ENCODE data around the gene NFXL1.
"Not testable (repeated sequence)": the region's sequence is repeated elsewhere in the genome, so short reads cannot be mapped to it uniquely, and the experiment has no call there.

Gene NFXL1

DNA sequence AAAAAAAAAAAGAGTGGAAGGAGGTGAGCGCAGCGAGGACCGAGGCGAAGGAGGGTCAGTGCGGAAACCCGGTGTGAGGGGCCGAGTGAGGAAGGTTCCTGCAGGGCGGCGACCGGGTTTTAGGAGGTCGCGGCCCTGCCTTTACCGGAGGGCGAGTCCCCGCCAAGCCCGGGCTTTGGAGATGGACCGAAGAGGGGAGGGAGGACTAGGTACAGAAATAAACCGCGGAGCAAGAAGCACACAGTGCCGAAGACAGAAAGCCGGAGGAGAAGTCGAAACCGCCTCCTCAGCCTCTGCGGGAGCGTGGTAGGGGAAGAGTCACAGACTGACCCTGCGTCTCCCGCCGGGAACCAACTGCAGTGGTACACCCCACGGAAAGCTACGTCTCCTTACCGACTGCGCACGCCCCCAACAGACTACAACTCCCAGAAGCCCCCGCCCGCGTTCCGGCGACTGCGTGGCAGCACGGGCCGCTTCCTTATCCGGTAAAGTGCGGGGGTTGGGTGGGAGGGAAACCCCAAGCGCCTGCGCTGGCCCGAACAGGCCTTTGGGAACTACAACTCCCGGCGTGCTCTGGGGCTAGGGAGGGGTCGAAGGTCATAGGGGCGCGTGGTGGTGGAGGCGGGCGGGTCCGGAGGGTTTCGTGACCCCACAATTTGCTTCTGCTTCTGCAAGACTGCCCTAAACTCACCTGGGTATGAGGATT lies at the start of gene NFXL1:
NFXL1 (minus strand) TSS at position 364 of the 706 bp plus-strand sequence. CDS start 380 bp downstream, outside the sequence.
- no peak for FAIRE-seq

DNA sequence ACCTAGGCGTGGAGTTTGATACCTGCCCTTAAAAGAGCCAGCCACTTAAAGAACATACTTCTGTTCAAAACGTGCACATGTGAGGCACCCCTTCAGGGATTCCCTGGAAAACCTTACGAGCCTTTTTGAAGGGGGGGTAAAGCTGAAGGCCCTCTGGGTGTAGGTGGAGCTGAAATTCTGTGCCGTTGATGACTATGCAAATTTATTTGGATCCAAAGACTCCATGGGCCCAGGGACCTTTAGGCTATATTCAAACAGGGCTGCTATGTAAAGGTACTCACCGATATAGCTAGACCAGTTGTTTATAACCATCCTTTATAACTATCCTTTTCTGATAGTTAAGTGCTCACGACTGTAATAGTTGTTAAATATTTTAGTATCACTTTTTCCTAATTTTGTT lies 40.3 kb upstream of the NFXL1 start:
- no peak for FAIRE-seq

DNA sequence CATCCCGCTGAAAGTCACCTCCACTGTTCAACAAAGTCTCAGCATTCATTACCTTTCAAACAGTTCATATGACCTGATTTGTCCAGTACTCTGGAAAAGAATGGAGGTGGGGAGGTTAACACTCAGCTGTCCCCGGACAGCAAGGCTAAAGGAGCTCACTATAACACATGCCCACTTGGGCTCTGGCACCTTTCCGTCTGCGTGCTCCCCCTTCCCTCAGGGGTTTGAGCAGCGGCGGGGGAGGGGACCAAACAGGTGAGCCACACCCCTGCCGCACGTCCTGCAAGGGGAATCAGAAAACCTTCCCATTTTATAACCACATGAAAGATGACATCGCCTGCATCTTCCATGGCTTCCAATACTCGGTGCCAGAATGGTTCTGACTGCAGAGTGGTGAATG lies 39.9 kb upstream of the NFXL1 start:
- no peak for FAIRE-seq

DNA sequence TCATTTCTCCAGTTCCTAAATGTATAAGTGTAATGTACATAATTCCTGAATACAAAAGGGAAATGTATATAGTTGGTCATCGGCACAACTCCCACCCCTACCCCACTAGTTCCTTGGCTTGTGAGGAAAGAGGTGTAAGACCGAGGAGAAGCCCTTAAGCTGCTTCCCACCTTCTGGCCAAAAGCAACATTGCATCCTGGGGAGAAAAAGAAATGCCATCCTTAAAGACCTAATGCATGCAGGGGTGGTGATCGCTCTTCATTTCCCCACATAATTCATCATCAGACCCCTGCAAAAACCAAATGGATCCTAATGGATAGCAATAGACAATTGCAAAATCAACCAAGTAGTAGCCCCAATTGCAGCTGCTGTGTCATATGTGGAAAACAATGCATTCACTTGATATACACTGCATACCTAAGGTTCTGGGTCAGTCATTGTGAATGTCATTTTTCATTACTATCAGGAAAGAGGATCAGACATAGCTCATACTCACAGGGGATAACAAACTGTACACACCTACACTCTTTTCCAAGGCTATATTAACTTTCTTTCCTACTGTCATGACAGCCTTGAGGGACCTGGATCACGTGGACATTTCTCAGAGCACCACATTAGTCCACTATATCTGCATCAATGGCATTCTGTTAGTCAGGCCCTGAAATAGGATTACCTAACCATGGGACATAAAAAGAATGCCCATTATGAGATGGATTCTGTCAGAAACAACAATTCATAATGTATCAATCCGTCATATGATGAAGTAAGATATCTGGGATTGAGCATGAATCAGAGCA lies 31.7 kb upstream of the NFXL1 start:
- no peak for FAIRE-seq

DNA sequence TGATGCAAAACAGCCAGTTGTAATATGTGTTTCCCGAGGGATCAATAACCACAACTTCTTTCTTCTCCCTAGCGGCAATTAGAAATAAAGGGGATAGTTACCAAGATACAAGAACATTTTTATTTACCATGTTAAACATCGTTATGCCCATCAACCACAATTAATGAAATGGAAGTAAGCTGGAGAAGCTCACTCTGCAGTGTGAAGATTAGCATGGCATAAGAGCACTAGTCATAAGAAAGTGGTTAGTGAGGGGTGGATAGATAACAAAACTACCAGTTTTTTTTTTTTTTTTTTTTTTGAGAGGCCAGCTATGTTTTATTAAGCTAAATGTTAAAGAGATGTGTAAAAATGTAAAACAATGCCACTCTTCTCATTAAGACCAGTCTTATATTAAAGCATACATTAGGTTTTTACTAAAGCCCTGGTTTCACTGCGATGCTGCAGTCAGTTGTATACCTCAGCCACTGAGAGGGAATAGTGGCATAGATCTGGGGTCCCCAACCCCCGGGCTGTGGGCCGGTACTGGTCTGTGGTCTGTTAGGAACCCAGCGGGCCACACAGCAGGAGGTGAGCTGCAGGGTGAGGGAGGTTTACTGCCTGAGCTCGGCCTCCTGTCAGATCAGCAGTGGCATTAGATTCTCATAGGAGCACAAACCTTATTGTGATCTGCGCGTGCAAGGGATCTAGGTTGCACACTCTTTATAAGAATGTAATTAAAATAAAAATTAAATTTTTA lies 27.9 kb upstream of the NFXL1 start:
- FAIRE-seq: no peak

DNA sequence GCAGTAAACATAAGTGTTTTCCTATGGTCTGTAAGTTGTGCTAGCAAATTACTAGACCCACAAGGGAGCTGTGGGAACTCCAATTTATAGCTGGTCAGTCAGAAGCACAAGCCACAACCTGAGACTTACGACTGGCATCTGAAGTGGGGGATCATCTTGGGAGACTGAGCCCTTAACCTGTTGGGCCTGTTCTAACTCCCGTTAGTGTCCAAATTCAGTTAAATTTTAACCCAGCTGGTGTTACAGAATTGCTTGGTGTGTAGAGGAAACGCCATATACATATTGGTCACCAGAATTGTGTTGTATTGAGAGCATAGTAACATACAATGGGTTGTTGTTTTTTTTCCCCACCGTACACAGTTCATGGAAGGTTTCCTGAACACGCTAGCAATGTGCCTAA lies 25.1 kb upstream of the NFXL1 start:
- FAIRE-seq: no peak

DNA sequence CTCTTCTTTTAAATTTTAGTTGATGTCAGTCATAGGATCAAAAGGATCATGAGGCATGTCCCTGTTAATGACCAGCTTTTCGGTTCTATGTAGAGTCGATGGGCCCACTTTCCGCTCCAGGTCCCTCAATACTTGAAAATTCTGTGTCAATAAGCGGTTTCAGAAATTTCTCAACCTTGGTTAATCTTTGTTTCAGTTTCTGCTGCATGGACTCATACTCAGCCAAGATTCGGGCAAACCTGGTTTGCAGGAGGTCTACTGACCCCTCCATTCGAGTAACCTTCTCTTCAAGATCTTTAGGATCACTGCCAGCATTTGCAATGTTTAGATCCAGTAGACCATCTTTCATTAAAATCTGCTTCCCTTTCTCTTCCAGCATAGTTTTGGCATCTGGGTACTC lies 22.0 kb upstream of the NFXL1 start:
- no peak for FAIRE-seq

DNA sequence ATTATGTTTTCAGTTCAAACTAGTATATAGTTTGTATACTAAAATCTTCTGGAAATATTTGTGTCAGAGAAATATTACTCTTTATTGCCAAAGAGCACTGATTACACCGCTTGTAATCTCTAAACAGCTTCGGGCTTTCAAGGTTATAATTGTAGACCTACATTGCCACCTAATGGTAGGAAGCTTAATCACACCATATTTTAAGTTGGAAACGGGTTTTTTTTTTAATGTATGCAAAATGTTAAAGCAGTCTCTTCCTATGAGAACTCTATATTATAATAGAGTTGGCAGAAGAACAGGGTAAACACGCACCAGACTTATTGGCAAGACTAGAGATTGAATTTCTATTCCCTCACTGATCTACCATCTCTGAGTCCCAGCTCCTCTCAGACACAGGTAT lies 19.5 kb upstream of the NFXL1 start:
- peak; percentile 98 for FAIRE-seq

DNA sequence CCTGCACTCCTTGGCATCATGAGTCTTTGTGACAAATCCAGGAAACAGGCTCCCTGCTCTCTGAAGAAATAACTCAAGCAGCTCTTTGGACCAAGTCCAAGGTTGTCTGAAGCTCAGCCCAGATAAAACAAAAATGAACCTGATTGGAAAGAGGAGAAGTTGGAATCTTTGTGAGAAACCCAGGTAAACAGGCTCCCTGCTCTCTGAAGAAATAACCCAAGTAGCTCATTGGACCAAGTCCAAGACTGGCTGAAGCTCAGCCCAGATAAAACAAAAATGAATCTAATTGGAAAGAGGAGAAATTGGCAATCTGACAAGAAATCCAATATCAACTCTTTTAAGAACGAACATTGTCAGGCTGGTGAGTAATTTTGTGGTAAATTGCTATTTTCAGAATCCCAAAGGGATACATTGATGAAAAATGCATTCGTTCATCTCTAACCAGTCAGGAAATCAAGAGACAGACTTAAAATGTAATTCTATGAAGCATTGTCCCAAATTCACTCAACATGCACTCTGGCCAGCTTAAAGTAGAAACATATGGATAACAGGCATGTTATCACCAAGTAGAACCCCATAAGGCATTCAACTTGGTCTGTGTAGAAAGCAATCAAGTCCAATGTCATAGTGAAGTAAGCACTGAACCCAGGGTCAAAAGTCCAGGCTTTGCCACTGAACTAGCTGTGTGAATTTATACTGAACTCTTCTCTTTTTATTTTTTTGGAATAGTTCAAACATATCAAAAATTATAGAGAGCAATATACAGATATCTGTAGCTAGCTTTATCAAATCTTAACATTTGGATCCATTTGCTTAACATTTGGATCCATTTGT lies 16.8 kb upstream of the NFXL1 start:
- FAIRE-seq: no peak

DNA sequence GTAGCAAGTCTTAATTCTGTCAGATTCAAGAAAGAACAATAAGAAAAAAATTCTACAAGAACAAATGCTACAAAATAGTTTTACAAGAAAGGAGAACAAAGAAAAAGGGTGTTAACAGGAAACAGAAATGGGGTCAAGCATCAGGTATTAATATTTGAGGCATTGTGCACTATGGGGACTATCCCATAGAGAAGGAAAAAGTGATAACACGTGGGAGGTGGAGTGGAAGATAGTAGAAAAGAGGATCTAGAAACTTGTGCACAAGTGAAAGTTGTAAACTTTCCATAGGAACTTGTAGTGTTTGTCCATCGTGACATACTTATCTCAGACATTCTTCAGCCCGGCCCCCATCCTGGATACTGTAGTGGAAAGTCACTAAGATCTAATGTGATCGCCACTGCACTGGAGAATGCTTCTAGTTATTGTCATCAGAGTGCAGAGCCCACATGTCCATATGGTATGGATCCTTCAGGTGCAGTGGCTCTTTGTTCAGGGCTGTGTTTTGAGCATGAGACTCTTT lies 15.4 kb upstream of the NFXL1 start:
- FAIRE-seq: no peak

DNA sequence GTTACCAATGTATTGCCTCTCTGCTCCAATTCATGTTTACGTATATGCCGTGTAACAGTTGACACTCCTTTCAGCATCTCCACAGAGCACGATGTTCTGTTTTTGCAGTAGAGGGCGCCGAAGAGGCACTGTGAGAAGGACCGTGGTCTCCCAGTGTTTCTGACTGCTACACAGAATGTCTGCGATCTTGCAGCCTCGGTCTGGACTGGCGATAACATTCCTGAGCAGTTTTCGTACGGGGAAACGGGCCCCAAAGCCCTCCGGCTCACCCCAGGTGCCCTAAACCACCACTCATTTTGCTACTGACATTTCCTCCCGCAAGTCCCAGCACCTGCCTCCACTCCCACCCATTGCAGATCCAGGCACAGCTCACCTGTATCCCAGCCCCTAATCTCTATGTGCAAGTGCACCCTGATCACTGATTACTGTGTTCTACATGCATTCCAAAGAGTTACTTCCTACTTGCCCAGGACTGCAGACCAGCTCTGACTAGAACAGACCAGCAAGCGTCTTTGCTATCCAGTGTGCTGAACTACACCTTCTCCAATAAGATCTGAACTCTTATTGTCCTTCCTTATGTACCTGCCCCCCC lies 12.4 kb upstream of the NFXL1 start:
- peak; percentile 23 for FAIRE-seq

DNA sequence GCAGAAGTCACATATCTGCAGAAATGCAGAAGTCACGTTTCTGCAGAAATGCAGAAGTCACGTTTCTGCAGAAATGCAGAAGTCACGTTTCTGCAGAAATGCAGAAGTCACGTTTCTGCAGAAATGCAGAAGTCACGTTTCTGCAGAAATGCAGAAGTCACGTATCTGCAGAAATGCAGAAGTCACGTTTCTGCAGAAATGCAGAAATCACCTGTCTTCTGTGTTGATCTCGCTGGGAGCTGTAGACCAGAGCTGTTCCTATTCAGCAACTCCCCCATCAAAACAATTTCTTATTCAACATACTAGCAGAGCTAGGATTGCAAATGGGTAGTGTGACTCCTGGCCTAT lies 8.9 kb upstream of the NFXL1 start:
- not testable (repeated sequence) for FAIRE-seq

DNA sequence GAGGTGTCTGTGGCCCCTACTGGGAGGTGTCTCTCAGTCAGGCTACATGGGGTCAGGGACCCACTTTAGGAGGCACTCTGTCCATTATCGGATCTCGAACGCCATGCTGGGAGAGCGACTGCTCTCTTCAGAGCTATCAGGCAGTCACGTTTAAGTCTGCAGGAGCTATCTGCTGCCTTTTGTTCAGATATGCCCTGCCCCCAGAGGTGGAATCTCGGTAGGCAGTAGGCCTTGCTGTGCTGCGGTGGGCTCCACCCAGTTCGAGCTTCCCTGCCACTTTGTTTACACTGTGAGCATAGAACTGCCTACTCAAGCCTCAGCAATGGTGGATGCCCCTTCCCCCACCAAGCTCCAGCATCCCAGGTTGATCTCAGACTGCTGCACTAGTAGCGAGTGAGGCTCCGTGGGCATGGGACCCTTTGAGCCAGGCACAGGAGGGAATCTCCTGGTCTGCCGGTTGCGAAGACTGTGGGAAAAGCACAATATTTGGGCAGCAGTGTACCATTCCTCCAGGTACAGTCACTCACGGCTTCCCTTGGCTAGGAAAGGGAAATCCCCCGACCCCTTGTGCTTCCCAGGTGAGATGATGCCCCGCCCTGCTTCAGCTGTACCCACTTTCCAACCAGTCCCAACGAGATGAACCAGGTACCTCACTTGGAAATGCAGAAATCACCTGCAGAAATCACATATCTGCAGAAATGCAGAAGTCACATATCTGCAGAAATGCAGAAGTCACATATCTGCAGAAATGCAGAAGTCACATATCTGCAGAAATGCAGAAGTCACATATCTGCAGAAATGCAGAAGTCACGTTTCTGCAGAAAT lies 8.3 kb upstream of the NFXL1 start:
- FAIRE-seq: not testable (repeated sequence)

DNA sequence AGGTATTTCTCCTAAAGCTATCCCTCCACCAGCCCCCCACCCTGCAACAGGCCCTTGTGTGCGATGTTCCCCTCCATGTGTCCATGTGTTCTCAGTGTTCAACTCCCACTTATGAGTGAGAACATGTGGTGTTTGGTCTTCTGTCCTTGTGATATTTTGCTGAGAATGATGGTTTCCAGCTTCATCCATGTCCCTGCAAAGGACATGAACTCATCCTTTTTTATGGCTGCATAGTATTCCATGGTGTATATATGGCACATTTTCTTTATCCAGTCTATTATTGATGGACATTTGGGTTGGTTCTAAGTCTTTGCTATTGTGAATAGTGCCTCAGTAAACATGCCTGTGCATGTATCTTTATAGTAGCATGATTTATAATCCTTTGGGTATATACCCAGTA lies 2.8 kb upstream of the NFXL1 start:
- FAIRE-seq: not testable (repeated sequence)

DNA sequence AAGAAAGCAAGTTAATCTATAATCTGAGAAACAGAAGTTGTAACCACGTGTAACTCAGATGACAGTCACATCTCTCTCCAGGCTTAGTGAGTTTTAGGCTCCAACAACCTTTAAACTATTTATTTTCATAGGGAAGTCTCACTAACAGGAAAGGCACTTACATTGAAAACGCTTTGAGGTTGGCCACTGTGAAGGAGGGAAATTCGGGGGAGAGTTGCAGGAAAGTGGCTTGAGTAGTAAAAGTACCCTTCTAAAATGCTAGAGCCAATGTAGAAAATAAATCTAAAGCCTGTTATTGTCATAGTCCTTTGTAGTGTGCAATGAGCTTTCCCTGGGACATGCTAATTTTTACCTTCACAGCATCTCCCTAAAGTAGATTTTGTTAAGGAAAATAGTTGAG lies 995 bp upstream of the NFXL1 start:
- FAIRE-seq: no peak

DNA sequence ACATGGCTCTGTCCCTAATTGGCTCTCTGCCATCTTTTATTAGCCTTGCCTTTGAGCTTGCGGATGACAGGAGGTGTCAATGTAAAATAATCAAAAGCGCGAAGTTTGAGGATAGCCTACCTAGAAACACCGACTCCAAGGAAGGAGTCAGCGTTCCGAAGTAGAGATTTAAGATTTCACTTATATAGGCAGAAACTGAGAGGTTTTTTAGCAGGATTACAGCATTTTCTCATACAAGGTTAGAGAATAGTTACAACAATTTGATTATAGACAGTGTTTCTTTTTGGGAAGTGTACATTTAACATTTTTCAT lies 499 bp upstream of the NFXL1 start:
- FAIRE-seq: no peak

DNA sequence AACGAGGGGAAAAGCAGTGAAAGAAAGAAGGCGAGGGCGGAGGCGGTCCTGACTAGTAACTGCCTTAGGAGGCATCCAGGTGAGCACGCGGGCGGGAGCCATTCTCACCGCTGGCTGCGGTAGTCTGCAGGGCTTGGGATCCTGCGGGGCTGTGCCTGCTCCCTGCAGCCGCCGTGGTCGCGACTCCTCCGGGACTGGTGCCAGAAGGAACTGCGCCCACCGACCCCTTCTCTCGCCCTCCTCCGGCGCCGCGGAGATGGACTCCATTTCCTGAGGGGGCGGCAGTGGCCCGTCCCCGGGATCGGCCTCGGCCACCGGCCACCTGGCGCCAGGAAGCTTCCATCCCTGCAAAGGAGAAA lies 543 bp downstream of the NFXL1 start:
- no peak for FAIRE-seq

DNA sequence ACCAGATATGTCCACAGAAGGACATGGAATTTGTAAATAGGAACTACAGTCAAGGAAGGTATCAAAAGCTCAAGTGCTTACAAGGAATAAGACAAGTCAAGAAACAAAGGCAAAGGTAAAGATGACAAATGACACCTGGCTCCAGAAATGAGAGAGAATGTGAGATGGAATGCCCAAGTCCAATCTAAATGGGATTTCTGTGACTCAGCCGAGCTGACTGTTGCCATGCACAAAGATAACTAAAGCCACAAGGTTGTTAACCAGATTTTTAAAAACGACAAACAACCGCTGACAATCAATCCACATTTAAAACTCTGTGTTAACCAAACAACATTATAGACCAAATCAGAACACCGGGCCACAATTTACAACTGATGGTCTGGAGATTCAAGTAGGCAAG lies 1.1 kb downstream of the NFXL1 start:
- no peak for FAIRE-seq

DNA sequence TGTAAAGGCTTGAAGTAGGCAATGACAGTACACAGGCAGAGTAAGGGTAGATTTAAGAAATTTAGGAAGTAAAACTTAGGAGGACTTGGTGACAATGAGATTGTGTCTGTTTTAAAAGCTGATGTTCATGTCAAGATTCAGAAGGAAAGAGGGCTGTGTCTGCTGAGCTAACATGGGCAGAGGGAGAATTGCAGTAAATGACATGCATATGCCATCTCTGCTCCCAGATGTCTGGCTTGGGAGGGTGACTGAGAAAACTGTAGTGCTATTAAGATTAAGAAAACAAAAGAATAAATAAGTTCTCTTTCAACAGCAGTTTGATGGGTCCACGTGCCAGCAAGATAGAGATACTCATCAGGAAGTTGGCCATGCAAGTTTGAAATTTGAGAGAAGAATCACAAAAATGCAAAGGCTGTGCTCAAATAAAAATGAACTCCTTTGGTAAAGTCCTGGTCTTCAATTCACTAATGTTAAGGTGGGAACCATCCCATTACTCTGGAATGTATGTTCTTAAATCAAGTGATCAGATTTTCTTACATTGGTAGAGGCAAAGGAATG lies 7.2 kb downstream of the NFXL1 start:
- FAIRE-seq: no peak

DNA sequence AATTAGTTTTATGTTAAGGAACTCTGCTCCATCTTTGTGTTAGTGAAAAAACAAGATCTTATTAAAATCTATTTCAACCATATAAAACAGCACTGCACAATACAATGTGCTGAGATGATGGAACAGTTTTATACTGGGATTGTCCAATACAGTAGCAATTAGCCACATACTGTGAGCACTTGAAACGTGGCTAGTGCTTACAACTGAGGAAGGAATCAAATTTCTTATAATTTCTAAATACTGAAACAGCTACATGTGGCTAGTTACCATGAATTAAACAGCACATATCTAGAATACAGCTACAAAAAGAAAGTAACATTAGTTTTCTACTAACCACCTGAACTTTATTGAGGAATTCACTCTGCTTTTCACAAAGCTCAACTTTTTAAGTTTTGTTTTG lies 14.7 kb downstream of the NFXL1 start:
- no peak for FAIRE-seq

DNA sequence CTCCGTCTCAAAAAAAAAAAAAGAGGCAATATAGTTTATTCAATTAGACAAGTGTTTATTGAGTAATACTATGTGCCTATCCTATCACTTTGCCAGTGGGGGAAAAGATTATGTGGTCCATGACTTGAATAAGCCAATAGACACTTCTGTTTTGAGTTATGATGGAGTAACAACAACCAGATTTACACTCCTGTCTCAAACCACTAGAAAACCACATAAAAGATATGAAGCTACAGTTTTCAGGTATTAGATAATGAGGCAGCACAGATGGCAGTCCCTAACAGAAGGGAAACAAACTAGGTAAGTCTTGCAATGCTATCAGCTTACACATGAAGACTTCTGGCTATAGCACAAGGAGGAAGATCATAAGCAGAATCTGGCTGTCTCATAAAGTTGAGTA lies 22.5 kb downstream of the NFXL1 start:
- FAIRE-seq: no peak
